Panc1 (cell line): ENCODE measurements around the gene SHF. TPM values are rescaled to one million over a fixed set of nuclear protein-coding genes. Genes with fewer than 3 reads are reported as not detected.

Experiments used
- ATAC-seq: fragments of 200-7000 bp; cut with Tn5 transposase; 2 replicates; pipeline ENCODE4 v1.9.1; 2020; ENCODE audit warnings: mild to moderate bottlenecking, moderate library complexity
- BruUV-seq: library from RNA; stranded (reverse); fragments of 400-500 nt; replicated peaks from 2 replicates; lab custom pipeline; 2021; lab: Mats Ljungman, UMichigan
- CTCF ChIA-PET: fragments of 300-600 bp; sonication (Branson Sonifier 250); formaldehyde crosslinking; loops from one replicate; lab custom pipeline; 2022; ENCODE audit warnings: antibody characterized with exemption; lab: Charles Lee
- POLR2A ChIA-PET: fragments of 300-600 bp; sonication (Branson Sonifier 250); formaldehyde crosslinking; loops from one replicate; lab custom pipeline; 2022; ENCODE audit warnings: antibody characterized with exemption; lab: Charles Lee
- DNase-seq: peaks from one replicate; pipeline ENCODE4 v3.0.0-alpha.2; 2010; ENCODE audit warnings: low read depth, low spot score
- H3K27ac ChIP-seq: 2 replicates; pipeline ENCODE4 v1.5.1; 2011; ENCODE audit warnings: mild to moderate bottlenecking, low read length, inconsistent platforms
- H3K27me3 ChIP-seq: fragments of 200-500 bp; sonication (Bioruptor generic); 2 replicates; pipeline ENCODE4 v1.6.0; 2014; ENCODE audit warnings: low read length, inconsistent platforms; ENCODE audit not compliant: control insufficient read depth, insufficient read depth
- H3K36me3 ChIP-seq: fragments of 200-500 bp; sonication (Bioruptor generic); 2 replicates; pipeline ENCODE4 v1.5.1; 2014; ENCODE audit warnings: inconsistent platforms, mild to moderate bottlenecking, low read length, moderate library complexity; ENCODE audit not compliant: control insufficient read depth, insufficient read depth
- H3K4me1 ChIP-seq: 2 replicates; pipeline ENCODE4 v1.5.1; 2011; ENCODE audit warnings: inconsistent platforms, mild to moderate bottlenecking, low read length, moderate library complexity; ENCODE audit not compliant: control insufficient read depth, insufficient read depth
- H3K4me3 ChIP-seq, 2 experiments: 2 replicates each; pipeline ENCODE4 v1.5.1; 2011 to 2012; ENCODE audit warnings: low read depth in 2 of 2, low read length in 2 of 2, mild to moderate bottlenecking in 2 of 2, inconsistent platforms in 1 of 2, moderate library complexity in 1 of 2
- H3K9me3 ChIP-seq: fragments of 200-500 bp; sonication (Bioruptor generic); 2 replicates; pipeline ENCODE4 v1.5.1; 2014; ENCODE audit warnings: low read depth, mild to moderate bottlenecking, inconsistent platforms, low read length, moderate library complexity; ENCODE audit not compliant: control insufficient read depth, insufficient read depth
- POLR2AphosphoS5 ChIP-seq: IDR thresholded peaks from 2 replicates; pipeline ENCODE4 v1.6.1; 2012; ENCODE audit warnings: mild to moderate bottlenecking, low read depth, low read length, moderate library complexity
- SIN3A ChIP-seq: IDR thresholded peaks from 2 replicates; pipeline ENCODE4 v1.6.1; 2012; ENCODE audit warnings: low read depth, mild to moderate bottlenecking, low read length, moderate library complexity, borderline replicate concordance; ENCODE audit not compliant: insufficient read depth
- TCF7L2 ChIP-seq: IDR thresholded peaks from 2 replicates; pipeline ENCODE4 v1.6.1; 2011; ENCODE audit warnings: mild to moderate bottlenecking, low read depth, low read length, inconsistent platforms
- in situ Hi-C: cut with HindIII; loops from 2 replicates; pipeline ENCODE4 v1.10.0; 2016; ENCODE audit warnings: low sequenced_read_pairs, low pct_unique_long_range_greater_than_20kb
- intact Hi-C: fragments of 100-400 bp; cut with micrococcal nuclease; formaldehyde crosslinking; loops from one replicate; pipeline ENCODE4 v1.10.0; 2022; ENCODE audit not compliant: unreplicated experiment
- total RNA-seq: library from RNA; stranded (reverse); gene quantifications from one replicate; pipeline ENCODE4 v1.2.1, GENCODE V29; 2021; ENCODE audit not compliant: unreplicated experiment
- TF ChIP-seq, protein P1 (sequence below), 2 experiments: IDR thresholded peaks; 2 replicates each; pipeline ENCODE4 v1.6.1; 2011 to 2012; ENCODE audit warnings: low read depth in 2 of 2, control low read depth in 1 of 2, low read length in 1 of 2, mild to moderate bottlenecking in 1 of 2, moderate library complexity in 1 of 2; ENCODE audit not compliant: insufficient read depth in 1 of 2
- TF ChIP-seq, protein P2 (sequence below): fragments of 450-650 bp; IDR thresholded peaks from 2 replicates; pipeline ENCODE4 v1.5.1; 2017; ENCODE audit warnings: mild to moderate bottlenecking

The SHF gene
- total RNA-seq, 1 experiment from 2014 or later: 3.0 TPM

DNA sequence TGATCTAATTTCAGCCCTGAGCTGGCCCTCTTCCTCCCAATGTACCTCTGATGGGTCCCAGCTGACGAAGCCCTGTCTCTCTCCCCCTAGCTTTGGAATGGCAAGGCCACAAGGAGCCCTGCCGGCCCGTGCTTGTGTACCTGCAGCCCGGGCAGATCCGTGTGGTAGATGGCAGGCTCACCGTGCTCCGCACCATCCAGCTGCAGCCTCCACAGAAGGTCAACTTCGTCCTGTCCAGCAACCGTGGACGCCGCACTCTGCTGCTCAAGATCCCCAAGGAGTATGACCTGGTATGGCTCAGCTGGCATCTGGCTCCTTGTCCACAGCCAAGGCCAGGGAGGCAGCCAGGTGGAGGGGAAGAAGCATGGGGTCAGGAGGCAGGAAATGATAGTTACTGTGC is 43.8 kb downstream of the SHF start:
- intact Hi-C loops: no loop called here
- POLR2A ChIA-PET: no interaction called here
- no TSS peak for BruUV-seq
- Histone ChIP-seq H3K4me3 (no peak overlapping the region), H3K4me1 (no peaks in the 10 kb centered on the region), H3K9me3 (no peaks in the 10 kb centered on the region), H3K27me3 (no peaks in the 10 kb centered on the region), H3K27ac (no peak overlapping the region), H3K36me3 (no peaks in the 10 kb centered on the region)
- TF ChIP-seq POLR2AphosphoS5: no peak
- TF ChIP-seq, protein P1, sequence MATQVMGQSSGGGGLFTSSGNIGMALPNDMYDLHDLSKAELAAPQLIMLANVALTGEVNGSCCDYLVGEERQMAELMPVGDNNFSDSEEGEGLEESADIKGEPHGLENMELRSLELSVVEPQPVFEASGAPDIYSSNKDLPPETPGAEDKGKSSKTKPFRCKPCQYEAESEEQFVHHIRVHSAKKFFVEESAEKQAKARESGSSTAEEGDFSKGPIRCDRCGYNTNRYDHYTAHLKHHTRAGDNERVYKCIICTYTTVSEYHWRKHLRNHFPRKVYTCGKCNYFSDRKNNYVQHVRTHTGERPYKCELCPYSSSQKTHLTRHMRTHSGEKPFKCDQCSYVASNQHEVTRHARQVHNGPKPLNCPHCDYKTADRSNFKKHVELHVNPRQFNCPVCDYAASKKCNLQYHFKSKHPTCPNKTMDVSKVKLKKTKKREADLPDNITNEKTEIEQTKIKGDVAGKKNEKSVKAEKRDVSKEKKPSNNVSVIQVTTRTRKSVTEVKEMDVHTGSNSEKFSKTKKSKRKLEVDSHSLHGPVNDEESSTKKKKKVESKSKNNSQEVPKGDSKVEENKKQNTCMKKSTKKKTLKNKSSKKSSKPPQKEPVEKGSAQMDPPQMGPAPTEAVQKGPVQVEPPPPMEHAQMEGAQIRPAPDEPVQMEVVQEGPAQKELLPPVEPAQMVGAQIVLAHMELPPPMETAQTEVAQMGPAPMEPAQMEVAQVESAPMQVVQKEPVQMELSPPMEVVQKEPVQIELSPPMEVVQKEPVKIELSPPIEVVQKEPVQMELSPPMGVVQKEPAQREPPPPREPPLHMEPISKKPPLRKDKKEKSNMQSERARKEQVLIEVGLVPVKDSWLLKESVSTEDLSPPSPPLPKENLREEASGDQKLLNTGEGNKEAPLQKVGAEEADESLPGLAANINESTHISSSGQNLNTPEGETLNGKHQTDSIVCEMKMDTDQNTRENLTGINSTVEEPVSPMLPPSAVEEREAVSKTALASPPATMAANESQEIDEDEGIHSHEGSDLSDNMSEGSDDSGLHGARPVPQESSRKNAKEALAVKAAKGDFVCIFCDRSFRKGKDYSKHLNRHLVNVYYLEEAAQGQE (IDR thresholded peaks at IDR 0.05; ENCODE audit: insufficient read depth in 1 of 2, low read depth in 2 of 2, low read length in 1 of 2): no peak
- no peak for TF ChIP-seq TCF7L2
- TF ChIP-seq, protein P2, sequence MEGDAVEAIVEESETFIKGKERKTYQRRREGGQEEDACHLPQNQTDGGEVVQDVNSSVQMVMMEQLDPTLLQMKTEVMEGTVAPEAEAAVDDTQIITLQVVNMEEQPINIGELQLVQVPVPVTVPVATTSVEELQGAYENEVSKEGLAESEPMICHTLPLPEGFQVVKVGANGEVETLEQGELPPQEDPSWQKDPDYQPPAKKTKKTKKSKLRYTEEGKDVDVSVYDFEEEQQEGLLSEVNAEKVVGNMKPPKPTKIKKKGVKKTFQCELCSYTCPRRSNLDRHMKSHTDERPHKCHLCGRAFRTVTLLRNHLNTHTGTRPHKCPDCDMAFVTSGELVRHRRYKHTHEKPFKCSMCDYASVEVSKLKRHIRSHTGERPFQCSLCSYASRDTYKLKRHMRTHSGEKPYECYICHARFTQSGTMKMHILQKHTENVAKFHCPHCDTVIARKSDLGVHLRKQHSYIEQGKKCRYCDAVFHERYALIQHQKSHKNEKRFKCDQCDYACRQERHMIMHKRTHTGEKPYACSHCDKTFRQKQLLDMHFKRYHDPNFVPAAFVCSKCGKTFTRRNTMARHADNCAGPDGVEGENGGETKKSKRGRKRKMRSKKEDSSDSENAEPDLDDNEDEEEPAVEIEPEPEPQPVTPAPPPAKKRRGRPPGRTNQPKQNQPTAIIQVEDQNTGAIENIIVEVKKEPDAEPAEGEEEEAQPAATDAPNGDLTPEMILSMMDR: no peak
- no peak for TF ChIP-seq SIN3A
- in situ Hi-C loops: no loop called here
- DNase-seq (no peak), ATAC-seq (no peak)
- CTCF ChIA-PET: interaction anchor here (1.1 kb wide), 1 partner anchor 26 kb away, joined by 3 read pairs; no protein-coding TSS in a partner anchor

DNA sequence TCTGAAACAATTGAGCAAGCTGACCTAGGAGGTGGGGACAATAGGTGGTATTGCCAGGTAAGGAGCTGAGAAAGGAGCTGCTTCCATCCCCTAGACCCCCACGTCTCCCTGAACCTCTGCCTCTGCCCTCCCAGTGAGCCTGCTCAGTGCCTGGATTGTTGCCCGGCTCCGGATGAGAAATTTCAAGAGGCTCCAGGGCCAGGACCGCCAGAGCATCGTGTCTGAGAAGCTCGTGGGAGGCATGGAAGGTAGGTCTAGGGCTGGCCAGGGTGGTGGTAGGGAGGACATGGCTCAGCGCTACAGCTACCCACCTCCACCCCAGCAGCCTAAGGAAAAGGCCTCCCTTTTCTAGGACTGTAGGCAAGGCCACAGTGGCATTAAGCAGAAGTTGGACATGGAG is 44.7 kb downstream of the SHF start:
- Histone ChIP-seq H3K9me3 (no peaks in the 10 kb centered on the region), H3K36me3 (no peaks in the 10 kb centered on the region), H3K4me3 (no peak overlapping the region), H3K27me3 (no peaks in the 10 kb centered on the region), H3K27ac (no peak overlapping the region), H3K4me1 (no peaks in the 10 kb centered on the region)
- ATAC-seq (no peak), DNase-seq (no peak)
- ChIA-PET POLR2A (no interaction called here), CTCF (no interaction called here)
- TF ChIP-seq, protein P1 (IDR thresholded peaks at IDR 0.05; ENCODE audit: insufficient read depth in 1 of 2, low read depth in 2 of 2, low read length in 1 of 2): no peak
- no peak for TF ChIP-seq SIN3A
- TF ChIP-seq POLR2AphosphoS5: no peak
- TF ChIP-seq, protein P2: no peak
- TF ChIP-seq TCF7L2: no peak
- intact Hi-C loops (no loop called here), in situ Hi-C loops (no loop called here)
- no TSS peak for BruUV-seq
